Stimulated activated CD8-positive, alpha-beta memory T cell treated with anti-CD3 and anti-CD28 coated beads, Interleukin-15, amount 100 ng/mL, for 24 hours (primary cell): ENCODE results near the gene PIK3R5.
"Not testable (repeated sequence)": the region's sequence is repeated elsewhere in the genome, so short reads cannot be mapped to it uniquely, and the experiment has no call there.

ENCODE experiments used
- DNase-seq: peaks from one replicate; pipeline ENCODE4 v3.0.0-alpha.2; 2020; ENCODE audit warnings: low read depth

The PIK3R5 gene

GRCh38 chr17:8859027-8859803 lies 106.3 kb downstream of the PIK3R5 start:
- no peak for DNase-seq

- no peak for DNase-seq
Observed at GRCh38 chr17:8857919-8858318, 107.6 kb downstream of the PIK3R5 start.

DNA sequence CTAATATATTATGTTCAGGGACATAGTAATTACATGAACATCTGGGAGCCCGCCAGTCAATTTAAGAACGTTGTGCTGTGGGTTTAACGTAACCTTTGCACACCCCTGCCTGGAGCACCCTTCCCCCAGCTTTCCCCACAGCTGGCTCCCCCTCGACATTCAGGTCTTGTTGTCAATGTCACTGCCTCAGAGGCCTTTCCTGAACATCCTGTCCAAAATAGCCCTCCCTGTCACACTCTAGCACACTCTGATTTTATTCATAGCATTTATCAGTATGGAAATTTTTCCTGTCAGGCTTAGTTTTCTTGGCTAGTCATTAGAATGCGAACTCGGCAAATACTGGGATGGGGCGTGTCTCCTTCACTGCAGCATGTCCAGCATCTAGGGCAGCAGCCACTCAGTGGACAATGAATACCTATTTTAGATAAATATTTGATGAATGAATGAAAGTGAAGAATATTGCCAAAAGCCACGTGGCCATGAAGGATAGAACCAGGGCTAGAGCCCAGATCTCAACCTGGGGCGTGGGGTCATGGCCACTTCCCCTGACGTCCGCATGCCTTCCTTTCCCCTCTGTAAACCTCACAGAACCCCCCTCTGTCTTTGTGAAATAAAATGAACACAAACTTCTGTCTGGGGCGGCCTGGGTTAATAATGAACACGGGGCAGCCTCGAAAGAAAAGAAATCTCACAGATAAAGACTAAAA lies 108.5 kb downstream of the PIK3R5 start:
- DNase-seq = no peak

DNA sequence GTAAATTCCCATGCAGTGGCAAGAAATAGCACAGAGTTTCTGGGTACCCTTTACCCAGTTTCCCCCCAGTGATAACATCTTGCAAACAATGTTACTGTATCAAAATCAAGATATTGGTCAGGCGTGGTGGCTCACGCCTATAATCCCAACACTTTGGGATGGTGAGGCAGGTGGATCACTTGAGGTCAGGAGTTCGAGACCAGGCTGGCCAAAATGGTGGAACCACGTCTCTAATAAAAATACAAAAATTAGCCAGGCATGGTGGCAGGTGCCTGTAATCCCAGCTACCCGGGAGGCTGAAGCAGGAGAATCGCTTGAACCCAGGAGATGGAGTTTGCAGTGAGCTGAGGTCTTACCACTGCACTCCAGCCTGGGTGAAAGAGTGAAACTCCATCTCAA lies 109.3 kb downstream of the PIK3R5 start:
- DNase-seq = not testable (repeated sequence)

GRCh38 chr17:8855477-8856204 lies 109.9 kb downstream of the PIK3R5 start:
- DNase-seq = no peak

GRCh38 chr17:8851600-8851999 lies 113.9 kb downstream of the PIK3R5 start:
- no peak for DNase-seq

DNA sequence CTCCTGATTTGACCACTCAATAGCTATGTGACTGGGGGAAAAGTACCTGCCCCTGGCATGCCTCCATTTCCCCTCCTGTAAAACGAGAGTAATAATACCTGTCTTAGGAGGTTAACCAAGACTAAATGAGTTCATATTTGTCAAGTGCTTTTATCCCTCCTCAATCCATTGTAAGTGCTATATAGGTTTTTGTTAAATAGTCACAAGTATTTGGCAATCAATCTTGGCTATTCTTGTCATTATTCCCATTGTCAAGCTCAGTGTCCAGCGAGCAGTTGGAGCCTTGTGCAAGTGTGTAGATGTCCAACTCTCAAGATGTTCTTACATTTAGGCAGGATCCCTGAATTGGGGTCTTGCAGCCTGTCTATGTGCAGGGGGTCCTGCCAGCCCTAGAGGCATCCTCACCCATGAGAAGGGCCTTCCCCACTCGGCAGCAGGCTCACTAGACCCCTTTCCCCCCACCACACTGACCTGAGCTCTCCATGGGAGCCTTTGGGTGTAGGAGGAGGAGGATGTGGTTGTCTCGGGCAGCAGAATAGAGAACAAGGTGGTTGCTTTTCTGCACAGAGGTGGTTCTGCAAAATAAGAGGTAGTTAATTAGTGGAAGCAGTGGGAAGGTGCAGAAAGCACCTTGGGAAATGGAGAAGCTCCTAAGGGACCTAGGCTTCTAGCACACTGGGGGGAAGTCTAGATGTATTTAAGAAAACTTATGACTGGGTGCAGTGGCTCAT lies 116.0 kb downstream of the PIK3R5 start:
- no peak for DNase-seq

DNA sequence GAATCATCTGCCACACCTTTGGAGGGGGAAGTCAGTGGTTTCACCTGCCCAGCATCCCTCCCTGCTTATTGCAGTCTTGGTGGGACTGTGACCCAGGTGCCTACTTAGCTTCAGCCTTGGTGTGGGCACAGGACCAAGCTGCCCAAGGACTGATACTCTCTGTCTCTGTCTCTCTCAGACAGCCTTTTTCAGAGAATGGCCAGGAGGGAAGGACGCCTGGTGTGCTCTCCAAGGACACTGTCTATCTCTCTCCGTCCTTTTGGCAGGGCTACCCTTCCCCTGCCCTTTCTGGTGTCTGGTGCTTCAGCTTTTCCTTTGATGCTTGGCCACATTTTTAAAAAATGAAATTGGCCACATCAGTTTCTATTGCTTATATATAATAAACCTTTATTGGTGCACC lies 117.6 kb downstream of the PIK3R5 start:
- DNase-seq = no peak

DNA sequence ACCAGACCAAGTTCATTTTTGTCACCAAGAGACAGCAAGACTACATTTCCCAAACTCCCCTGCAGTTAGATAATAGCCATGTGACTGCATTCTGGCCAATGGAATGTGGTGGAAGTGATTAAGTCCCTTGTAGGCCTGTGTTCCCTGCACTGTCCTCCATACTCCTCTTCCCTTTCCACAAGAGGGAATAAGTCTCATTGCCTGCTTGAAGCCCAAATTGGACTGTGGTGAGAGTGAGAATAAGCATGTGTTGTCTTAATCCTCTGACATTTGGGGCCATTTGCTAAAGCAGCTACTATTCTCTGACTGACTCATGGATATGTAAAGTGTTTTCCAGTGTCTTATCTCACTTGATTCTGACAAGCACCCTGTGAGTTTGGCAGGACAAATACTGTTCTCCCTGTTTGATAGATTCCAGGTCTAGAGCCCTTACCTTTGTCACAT lies 118.7 kb downstream of the PIK3R5 start:
- DNase-seq = no peak

DNA sequence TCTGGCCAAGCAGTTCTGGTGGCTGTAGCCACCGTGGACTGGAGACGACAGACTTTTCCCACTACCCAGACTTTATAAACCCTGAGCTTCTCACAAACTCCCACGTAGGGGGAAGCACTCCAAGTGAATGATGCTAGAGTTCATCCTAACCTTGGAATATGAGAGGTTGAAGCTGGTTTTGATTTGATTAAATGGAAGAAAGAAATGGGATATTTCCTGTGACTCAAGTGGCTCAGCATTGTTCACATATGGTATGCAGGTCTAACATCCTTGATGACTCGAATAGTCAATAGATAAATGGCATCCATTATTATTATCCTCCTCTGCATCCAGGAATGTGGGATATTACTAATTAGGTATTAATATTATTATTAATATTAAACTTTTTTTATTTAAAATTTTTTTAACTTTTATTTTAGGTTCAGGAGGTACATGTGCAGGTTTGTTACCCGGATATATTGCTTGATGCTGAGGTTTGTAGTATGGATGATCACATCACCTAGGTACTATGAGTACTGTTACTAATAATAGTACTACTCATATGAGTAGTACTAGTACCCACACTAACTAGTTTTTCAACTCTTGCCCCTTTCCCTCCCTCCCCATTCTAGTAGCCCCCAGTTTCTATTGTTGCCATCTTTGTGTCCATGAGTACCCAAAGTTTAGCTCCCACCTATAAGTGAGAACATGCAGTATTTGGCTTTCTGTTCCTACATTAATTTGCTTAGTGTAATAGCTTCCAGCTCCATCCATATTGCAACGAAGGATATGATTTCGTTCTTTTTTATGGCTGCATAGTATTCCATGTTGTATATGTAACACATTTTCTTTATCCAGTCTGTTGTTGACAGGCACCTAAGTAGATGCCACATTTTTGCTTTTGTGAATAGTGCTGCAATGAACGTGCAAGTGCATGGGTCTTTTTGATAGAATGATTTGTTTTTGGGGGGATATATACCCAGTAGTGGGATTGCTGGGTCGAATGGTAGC lies 121.0 kb downstream of the PIK3R5 start:
- DNase-seq = no peak

DNA sequence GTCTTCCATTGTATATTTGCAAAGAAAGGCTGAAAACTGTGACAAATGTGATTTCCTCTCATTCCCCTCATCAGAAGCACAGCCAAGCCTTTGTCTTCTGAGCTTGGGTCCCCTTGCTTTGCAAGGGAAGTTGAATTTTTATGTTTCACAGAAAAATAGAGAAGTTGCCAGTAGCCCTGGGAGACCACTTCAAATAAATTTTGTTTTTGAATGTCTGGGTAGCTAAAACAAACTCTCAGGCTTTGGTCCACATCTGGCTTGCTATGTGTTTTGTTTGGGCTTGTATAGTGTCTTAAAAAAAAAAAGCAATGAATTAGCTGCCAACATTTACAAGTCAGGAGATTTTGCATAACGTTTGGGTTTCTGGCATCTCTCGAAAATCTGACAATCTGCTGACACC lies 122.2 kb downstream of the PIK3R5 start:
- no peak for DNase-seq

DNA sequence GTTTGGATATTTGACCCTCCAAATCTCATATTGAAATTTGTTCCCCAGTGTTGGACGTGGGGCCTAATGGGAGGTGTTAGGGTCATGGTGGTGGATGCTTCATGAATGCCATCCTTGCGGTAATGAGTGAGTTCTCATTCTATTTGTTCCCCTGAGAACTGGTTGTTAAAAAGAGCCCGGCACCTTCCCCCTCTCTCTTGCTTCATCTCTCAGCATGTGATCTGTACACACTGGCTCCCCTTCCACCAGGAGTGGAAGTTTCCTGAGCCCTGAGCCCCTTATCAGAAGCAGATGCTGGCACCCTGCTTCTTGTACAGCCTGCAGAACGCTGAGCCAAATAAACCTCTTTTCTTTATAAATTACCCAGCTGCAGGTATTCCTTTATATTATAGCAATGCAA lies 123.7 kb downstream of the PIK3R5 start:
- DNase-seq = no peak

DNA sequence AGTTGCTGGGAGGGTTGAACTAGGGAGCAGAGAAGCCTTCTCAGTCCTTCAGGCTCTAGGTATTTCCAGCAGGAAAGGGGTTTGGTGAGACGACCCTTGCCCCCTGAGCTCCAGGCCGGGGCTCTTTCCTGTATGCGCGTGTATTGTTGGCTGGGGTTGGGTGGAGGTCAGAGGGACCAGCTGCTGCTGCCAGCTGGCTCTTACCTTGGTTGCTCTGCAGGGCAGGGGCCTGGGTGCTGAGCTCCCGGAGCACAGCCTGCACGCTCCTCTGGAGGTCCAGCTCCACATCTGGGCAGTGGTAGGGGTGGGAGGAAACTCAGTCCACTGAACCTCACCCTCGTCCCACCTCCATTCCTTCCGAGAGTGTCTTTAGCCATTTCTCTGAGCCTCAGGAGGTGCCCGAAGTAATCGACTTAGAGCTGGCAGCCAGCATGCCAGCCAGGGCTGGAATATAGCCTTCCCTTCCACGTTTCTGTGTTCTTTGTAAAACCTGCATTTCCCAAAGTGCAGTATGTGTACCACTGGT lies 126.0 kb downstream of the PIK3R5 start:
- no peak for DNase-seq

GRCh38 chr17:8838551-8839095 lies 126.9 kb downstream of the PIK3R5 start:
- DNase-seq = no peak

GRCh38 chr17:8837563-8838075 lies 127.9 kb downstream of the PIK3R5 start:
- no peak for DNase-seq

GRCh38 chr17:8836821-8837562 lies 128.5 kb downstream of the PIK3R5 start:
- DNase-seq = no peak

DNA sequence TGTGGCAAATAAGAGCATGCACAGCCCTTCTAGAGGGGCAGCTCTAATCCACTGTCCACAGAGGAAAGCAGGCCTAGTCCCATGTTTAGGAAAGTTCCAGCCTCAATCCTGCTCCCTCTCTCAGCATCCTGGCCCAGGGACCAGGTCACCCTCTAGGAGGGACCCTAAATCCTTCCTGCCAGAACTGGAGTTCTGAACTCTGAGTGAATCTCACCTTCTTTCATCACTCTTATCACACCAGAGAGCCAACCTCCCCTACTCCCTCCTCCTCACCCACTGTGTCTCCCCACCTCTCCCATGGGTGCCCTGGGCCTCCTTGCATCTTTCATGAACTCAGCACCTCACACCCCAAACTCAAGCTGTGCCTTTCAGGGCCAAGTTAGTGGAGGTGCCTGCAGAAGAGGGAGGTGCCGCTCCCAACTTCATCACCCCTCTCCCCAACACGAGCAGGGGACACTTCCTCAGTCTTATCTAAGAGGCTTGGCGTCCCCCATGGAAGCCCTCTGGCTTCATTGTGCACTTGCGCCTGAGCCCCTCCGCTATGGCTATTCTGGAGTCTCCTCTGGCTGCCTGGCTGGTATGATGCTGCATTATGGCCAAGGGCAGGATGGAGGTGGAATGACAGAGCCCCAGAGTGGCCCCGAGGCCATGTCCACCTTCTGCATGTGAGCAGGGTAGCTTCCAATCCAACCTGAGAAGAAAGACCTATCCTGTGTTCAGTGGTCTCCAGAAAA lies 129.7 kb downstream of the PIK3R5 start:
- no peak for DNase-seq

DNA sequence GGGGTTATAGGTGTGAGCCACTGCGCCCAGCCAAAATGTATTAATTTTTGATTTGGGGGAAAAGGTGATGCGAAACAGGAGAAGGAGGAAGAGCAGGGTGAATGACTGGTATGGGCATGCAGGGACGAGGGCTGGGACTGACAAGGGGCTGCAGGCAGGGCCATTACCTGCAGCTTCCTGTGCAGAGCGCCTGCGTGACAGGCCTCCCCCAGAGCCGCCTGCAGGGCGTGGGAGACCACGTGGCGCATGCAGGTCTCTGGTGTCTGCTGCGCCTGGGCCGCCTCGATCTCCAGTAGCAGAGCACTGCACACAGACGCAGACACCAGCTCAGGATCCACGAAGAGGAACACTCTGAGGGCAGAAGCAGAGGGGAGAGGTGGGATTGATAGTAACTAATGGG lies 130.4 kb downstream of the PIK3R5 start:
- DNase-seq = no peak
